Endothelial cell of umbilical vein (primary cell): ENCODE measurements around the gene SCN5A.

ENCODE experiments used
- EZH2 ChIP-seq: IDR thresholded peaks from 2 replicates; pipeline ENCODE4 v1.6.1; 2012; ENCODE audit warnings: borderline replicate concordance, low read depth, mild to moderate bottlenecking, moderate library complexity, low read length, inconsistent platforms; ENCODE audit not compliant: severe bottlenecking
- FOS ChIP-seq: IDR thresholded peaks from 2 replicates; pipeline ENCODE4 v1.6.1; 2011; ENCODE audit warnings: mild to moderate bottlenecking, low read length, moderate library complexity, borderline replicate concordance; ENCODE audit not compliant: insufficient read depth
- JUN ChIP-seq: IDR thresholded peaks from 2 replicates; pipeline ENCODE4 v1.6.1; 2011; ENCODE audit warnings: borderline replicate concordance, low read depth; ENCODE audit not compliant: insufficient read length, insufficient read depth
- MYC ChIP-seq: IDR thresholded peaks from one replicate; pipeline ENCODE4 v1.6.1; 2011; ENCODE audit warnings: mild to moderate bottlenecking, low read depth, low read length
- POLR2A ChIP-seq: IDR thresholded peaks from 2 replicates; pipeline ENCODE4 v1.6.1; 2012; ENCODE audit warnings: low read depth, mild to moderate bottlenecking, control low read depth, low read length
- POLR2AphosphoS5 ChIP-seq: IDR thresholded peaks from 2 replicates; pipeline ENCODE4 v1.6.1; 2012; ENCODE audit warnings: low read depth, mild to moderate bottlenecking, control low read depth, low read length, moderate library complexity; ENCODE audit not compliant: insufficient read depth
- TF ChIP-seq, protein P1 (sequence below), 2 donors: IDR thresholded peaks; 1 replicate in 1 of 2; 2 replicates in 1 of 2; pipeline ENCODE4 v1.5.1; 2011; ENCODE audit warnings: low read length in 2 of 2, mild to moderate bottlenecking in 2 of 2, moderate library complexity in 2 of 2, control low read depth in 1 of 2, inconsistent platforms in 1 of 2, low read depth in 1 of 2; ENCODE audit not compliant: insufficient read depth in 1 of 2; ENCODE audit errors: extremely low read depth in 1 of 2
- TF ChIP-seq, protein P2 (sequence below): IDR thresholded peaks from 2 replicates; pipeline ENCODE4 v1.6.1; 2011; ENCODE audit not compliant: insufficient read depth, insufficient read length

DNA sequence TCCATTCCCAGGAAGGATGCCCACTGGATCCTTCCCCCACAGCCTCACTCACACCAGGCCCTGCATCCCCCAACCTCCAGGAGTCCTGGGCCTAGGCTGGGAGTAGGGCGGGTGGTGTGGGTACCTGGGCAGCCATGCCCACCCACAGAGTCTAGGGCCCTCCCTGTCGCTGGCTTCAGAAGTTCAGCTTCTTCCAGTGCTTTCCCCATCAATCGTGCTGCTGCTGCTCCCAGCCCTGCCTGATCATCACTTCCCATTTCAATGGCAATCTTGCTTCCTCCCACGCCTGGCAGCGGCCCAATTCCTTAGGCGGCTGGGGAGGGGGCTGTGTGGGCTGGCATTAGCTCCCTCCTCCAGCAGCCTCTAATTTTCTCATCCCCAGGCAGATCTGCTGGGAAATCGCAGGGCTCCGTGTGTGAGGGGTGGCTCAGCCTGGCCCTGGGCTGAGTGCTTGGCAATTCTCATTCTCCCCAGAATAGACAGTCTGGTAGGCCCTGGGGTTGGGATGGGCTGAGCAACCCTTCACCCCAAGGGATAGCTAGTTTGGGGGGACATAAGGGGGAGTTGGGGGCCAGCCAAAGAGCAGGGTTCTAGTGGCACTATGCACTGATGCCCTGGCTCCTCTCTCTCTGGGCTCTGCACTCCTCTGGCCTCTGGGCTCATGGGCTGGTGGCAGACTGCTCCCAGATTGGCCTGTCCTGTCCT is 66.4 kb downstream of the SCN5A start:
- TF ChIP-seq, protein P1, sequence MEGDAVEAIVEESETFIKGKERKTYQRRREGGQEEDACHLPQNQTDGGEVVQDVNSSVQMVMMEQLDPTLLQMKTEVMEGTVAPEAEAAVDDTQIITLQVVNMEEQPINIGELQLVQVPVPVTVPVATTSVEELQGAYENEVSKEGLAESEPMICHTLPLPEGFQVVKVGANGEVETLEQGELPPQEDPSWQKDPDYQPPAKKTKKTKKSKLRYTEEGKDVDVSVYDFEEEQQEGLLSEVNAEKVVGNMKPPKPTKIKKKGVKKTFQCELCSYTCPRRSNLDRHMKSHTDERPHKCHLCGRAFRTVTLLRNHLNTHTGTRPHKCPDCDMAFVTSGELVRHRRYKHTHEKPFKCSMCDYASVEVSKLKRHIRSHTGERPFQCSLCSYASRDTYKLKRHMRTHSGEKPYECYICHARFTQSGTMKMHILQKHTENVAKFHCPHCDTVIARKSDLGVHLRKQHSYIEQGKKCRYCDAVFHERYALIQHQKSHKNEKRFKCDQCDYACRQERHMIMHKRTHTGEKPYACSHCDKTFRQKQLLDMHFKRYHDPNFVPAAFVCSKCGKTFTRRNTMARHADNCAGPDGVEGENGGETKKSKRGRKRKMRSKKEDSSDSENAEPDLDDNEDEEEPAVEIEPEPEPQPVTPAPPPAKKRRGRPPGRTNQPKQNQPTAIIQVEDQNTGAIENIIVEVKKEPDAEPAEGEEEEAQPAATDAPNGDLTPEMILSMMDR (IDR thresholded peaks at IDR 0.05; ENCODE audit: extremely low read depth in 1 of 2, insufficient read depth in 1 of 2, low read depth in 1 of 2, low read length in 2 of 2): no peak
- TF ChIP-seq MYC (no peak), EZH2 (no peak), POLR2AphosphoS5 (no peak), POLR2A (no peak), FOS (no peak), JUN (no peak)
- TF ChIP-seq, protein P2, sequence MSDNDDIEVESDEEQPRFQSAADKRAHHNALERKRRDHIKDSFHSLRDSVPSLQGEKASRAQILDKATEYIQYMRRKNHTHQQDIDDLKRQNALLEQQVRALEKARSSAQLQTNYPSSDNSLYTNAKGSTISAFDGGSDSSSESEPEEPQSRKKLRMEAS: no peak
